ENCODE measurements around the gene PHAX. TPM values are rescaled to one million over a fixed set of nuclear protein-coding genes. Genes with fewer than 3 reads are reported as not detected.
A peak's percentile ranks its signal among the peaks of the same experiment; 100 is the strongest.

PHAX gene
- total RNA-seq, 1 donor from 2014 or later, result 47.4 TPM

GRCh38 chr5:126674145-126674544 lies 73.4 kb downstream of the PHAX start:
- Histone ChIP-seq H3K4me3 (ENCODE audit: low read depth, low read length) (no peak overlapping the region), H3K36me3 (ENCODE audit: control insufficient read depth, insufficient read depth, low read length) (no peaks in the 10 kb centered on the region), H3K27me3 (ENCODE audit: control insufficient read depth, insufficient read depth, low read length) (peaks cover 2% of the 10 kb centered on the region)
- no peak for DNase-seq (ENCODE audit: low read depth)
- TF ChIP-seq CTCF (IDR thresholded peaks at IDR 0.05; ENCODE audit: insufficient read depth, low read length, poor library complexity, severe bottlenecking), result no peak

- no peak for DNase-seq (ENCODE audit: low read depth)
- H3K36me3 ChIP-seq (ENCODE audit: control insufficient read depth, insufficient read depth, low read length), result no peaks in the 10 kb centered on the region
- H3K4me3 ChIP-seq (ENCODE audit: low read depth, low read length), result no peak overlapping the region
- peaks cover 2% of the 10 kb centered on the region for H3K27me3 ChIP-seq (ENCODE audit: control insufficient read depth, insufficient read depth, low read length)
- TF ChIP-seq CTCF (IDR thresholded peaks at IDR 0.05; ENCODE audit: insufficient read depth, low read length, poor library complexity, severe bottlenecking), result no peak
Measured at GRCh38 chr5:126675338-126675737, 74.6 kb downstream of the PHAX start.

GRCh38 chr5:126676195-126676624 lies 75.5 kb downstream of the PHAX start:
- H3K27me3 ChIP-seq (ENCODE audit: control insufficient read depth, insufficient read depth, low read length), result peaks cover 2% of the 10 kb centered on the region
- H3K36me3 ChIP-seq (ENCODE audit: control insufficient read depth, insufficient read depth, low read length), result no peaks in the 10 kb centered on the region
- no peak for DNase-seq (ENCODE audit: low read depth)
- TF ChIP-seq CTCF (IDR thresholded peaks at IDR 0.05; ENCODE audit: insufficient read depth, low read length, poor library complexity, severe bottlenecking), result peak; percentile 72
- no peak overlapping the region for H3K4me3 ChIP-seq (ENCODE audit: low read depth, low read length)

Other genes with a start within 250 kb of the PHAX start
- 36.9 and 44.2 TPM in 2 replicates for gene GRAMD2B, start 177.5 kb upstream of the PHAX start, total RNA-seq
- 27.0 and 35.2 TPM in 2 replicates for gene ALDH7A1, start 5.7 kb upstream of the PHAX start, total RNA-seq
- 26.5 and 39.1 TPM in 2 replicates for gene LMNB1, start 176.2 kb downstream of the PHAX start, total RNA-seq